ENCODE measurements around the gene SLAMF6. TPM values are rescaled to one million over a fixed set of nuclear protein-coding genes. Genes with fewer than 3 reads are reported as not detected.
"Not testable (repeated sequence)": the region's sequence is repeated elsewhere in the genome, so short reads cannot be mapped to it uniquely, and the experiment has no call there.

Gene SLAMF6
- total and polyA plus RNA-seq, 2 donors (not counting 1 experiment from before 2014, with no cell fraction given), result not detected

- not testable (repeated sequence) for H2AFZ ChIP-seq (ENCODE audit: low read length); H3K4me2 ChIP-seq (ENCODE audit: extremely low read depth, insufficient read depth, low read length); H3K27ac ChIP-seq (ENCODE audit: insufficient read depth, low read length); H3K9ac ChIP-seq (ENCODE audit: insufficient read depth, low read length); H3K4me3 ChIP-seq (replicated peaks in 1 of 4; ENCODE audit: control extremely low read depth in 1 of 4, insufficient read depth in 1 of 4, low read depth in 3 of 4, low read length in 4 of 4); H3K36me3 ChIP-seq (ENCODE audit: control insufficient read depth, insufficient read depth, low read length); DNase-seq (ENCODE audit: low read depth in 2 of 2); H3K4me1 ChIP-seq (ENCODE audit: control insufficient read depth, extremely low read depth, insufficient read depth, low read length); H3K79me2 ChIP-seq (ENCODE audit: control insufficient read depth, insufficient read depth, low read length); H4K20me1 ChIP-seq (ENCODE audit: control insufficient read depth, extremely low read depth, insufficient read depth, low read length); H3K27me3 ChIP-seq (ENCODE audit: control insufficient read depth, insufficient read depth, low read length); H3K9me3 ChIP-seq (ENCODE audit: control insufficient read depth, insufficient read depth, low read depth, low read length)
Measured at GRCh38 chr1:160531809-160532556, 8.9 kb upstream of the SLAMF6 start.

GRCh38 chr1:160529401-160529952 is 6.4 kb upstream of the SLAMF6 start:
- H3K9me3 ChIP-seq (ENCODE audit: control insufficient read depth, insufficient read depth, low read depth, low read length); H3K9ac ChIP-seq (ENCODE audit: insufficient read depth, low read length); H3K27me3 ChIP-seq (ENCODE audit: control insufficient read depth, insufficient read depth, low read length); H3K4me3 ChIP-seq (replicated peaks in 1 of 4; ENCODE audit: control extremely low read depth in 1 of 4, insufficient read depth in 1 of 4, low read depth in 3 of 4, low read length in 4 of 4); DNase-seq (ENCODE audit: low read depth in 2 of 2); H2AFZ ChIP-seq (ENCODE audit: low read length); H3K4me1 ChIP-seq (ENCODE audit: control insufficient read depth, extremely low read depth, insufficient read depth, low read length); H3K4me2 ChIP-seq (ENCODE audit: extremely low read depth, insufficient read depth, low read length); H3K27ac ChIP-seq (ENCODE audit: insufficient read depth, low read length); H3K79me2 ChIP-seq (ENCODE audit: control insufficient read depth, insufficient read depth, low read length); H3K36me3 ChIP-seq (ENCODE audit: control insufficient read depth, insufficient read depth, low read length); H4K20me1 ChIP-seq (ENCODE audit: control insufficient read depth, extremely low read depth, insufficient read depth, low read length): not testable (repeated sequence)

GRCh38 chr1:160523789-160524188 is 734 bp upstream of the SLAMF6 start:
- not testable (repeated sequence) for H3K36me3 ChIP-seq (ENCODE audit: control insufficient read depth, insufficient read depth, low read length); H3K27me3 ChIP-seq (ENCODE audit: control insufficient read depth, insufficient read depth, low read length); H3K27ac ChIP-seq (ENCODE audit: insufficient read depth, low read length); DNase-seq (ENCODE audit: low read depth in 2 of 2); H3K4me3 ChIP-seq (replicated peaks in 1 of 4; ENCODE audit: control extremely low read depth in 1 of 4, insufficient read depth in 1 of 4, low read depth in 3 of 4, low read length in 4 of 4); H3K4me2 ChIP-seq (ENCODE audit: extremely low read depth, insufficient read depth, low read length); H3K9me3 ChIP-seq (ENCODE audit: control insufficient read depth, insufficient read depth, low read depth, low read length); H3K9ac ChIP-seq (ENCODE audit: insufficient read depth, low read length); H4K20me1 ChIP-seq (ENCODE audit: control insufficient read depth, extremely low read depth, insufficient read depth, low read length); H3K4me1 ChIP-seq (ENCODE audit: control insufficient read depth, extremely low read depth, insufficient read depth, low read length); H2AFZ ChIP-seq (ENCODE audit: low read length); H3K79me2 ChIP-seq (ENCODE audit: control insufficient read depth, insufficient read depth, low read length)

GRCh38 chr1:160522136-160522535 is 919 bp downstream of the SLAMF6 start:
- Histone ChIP-seq H4K20me1 (ENCODE audit: control insufficient read depth, extremely low read depth, insufficient read depth, low read length) (no peaks in the 10 kb centered on the region), H3K27me3 (ENCODE audit: control insufficient read depth, insufficient read depth, low read length) (no peaks in the 10 kb centered on the region), H3K4me2 (ENCODE audit: extremely low read depth, insufficient read depth, low read length) (no peak overlapping the region), H3K9ac (ENCODE audit: insufficient read depth, low read length) (no peak overlapping the region), H2AFZ (ENCODE audit: low read length) (no peak overlapping the region), H3K9me3 (ENCODE audit: control insufficient read depth, insufficient read depth, low read depth, low read length) (no peaks in the 10 kb centered on the region), H3K4me1 (ENCODE audit: control insufficient read depth, extremely low read depth, insufficient read depth, low read length) (no peaks in the 10 kb centered on the region), H3K27ac (ENCODE audit: insufficient read depth, low read length) (no peak overlapping the region), H3K4me3 (replicated peaks in 1 of 4; ENCODE audit: control extremely low read depth in 1 of 4, insufficient read depth in 1 of 4, low read depth in 3 of 4, low read length in 4 of 4) (no peak overlapping the region), H3K36me3 (ENCODE audit: control insufficient read depth, insufficient read depth, low read length) (no peaks in the 10 kb centered on the region), H3K79me2 (ENCODE audit: control insufficient read depth, insufficient read depth, low read length) (no peaks in the 10 kb centered on the region)
- no peak for DNase-seq (ENCODE audit: low read depth in 2 of 2)
- TF ChIP-seq CTCF (conservative IDR thresholded peaks at IDR 0.05 in 1 of 2, IDR thresholded peaks at IDR 0.05 in 1 of 2; ENCODE audit: low read depth in 1 of 2, low read length in 2 of 2), result no peak
- TF ChIP-seq EZH2 (IDR thresholded peaks at IDR 0.05; ENCODE audit: low read length, missing control alignments), result no peak
